GM12878 (cell line): ENCODE results near the gene TLE2. TPM values are rescaled to one million over a fixed set of nuclear protein-coding genes. Genes with fewer than 3 reads are reported as not detected.

Experiments
- CEBPZ ChIP-seq: fragments of 150-350 bp; IDR thresholded peaks from 2 replicates; pipeline ENCODE4 v1.6.1; 2016; ENCODE audit warnings: low read depth, low read length
- CHD4 ChIP-seq: fragments of 200-600 bp; sonication (generic); IDR thresholded peaks from 2 replicates; pipeline ENCODE4 v1.6.1; 2016; ENCODE audit warnings: mild to moderate bottlenecking
- CTCF ChIP-seq, 3 experiments: IDR thresholded peaks in 2 of 3; conservative IDR thresholded peaks in 1 of 3; 2 replicates each; pipeline ENCODE4 v1.5.1; 2011; ENCODE audit warnings: low read depth in 3 of 3, low read length in 3 of 3, mild to moderate bottlenecking in 3 of 3, control low read depth in 2 of 3, moderate library complexity in 2 of 3, inconsistent platforms in 1 of 3, mixed read lengths in 1 of 3; ENCODE audit not compliant: control insufficient read depth in 2 of 3, insufficient read depth in 1 of 3; ENCODE audit errors: extremely low read depth in 1 of 3
- MXI1 ChIP-seq: fragments of 150-350 bp; IDR thresholded peaks from 2 replicates; pipeline ENCODE4 v1.6.1; 2011; ENCODE audit warnings: low read depth, mild to moderate bottlenecking, inconsistent platforms, low read length, improper control_type of control experiment
- SREBF2 ChIP-seq: IDR thresholded peaks from 2 replicates; pipeline ENCODE4 v1.6.1; 2012; ENCODE audit warnings: mild to moderate bottlenecking, low read length
- TARDBP ChIP-seq: IDR thresholded peaks from 2 replicates; pipeline ENCODE4 v1.6.1; 2016; ENCODE audit warnings: borderline replicate concordance
- ZBTB4 ChIP-seq: fragments of 450-650 bp; formaldehyde crosslinking; IDR thresholded peaks from 2 replicates; pipeline ENCODE4 v1.4.0; 2022; ENCODE audit warnings: mild to moderate bottlenecking, moderate library complexity
- polyA plus RNA-seq, 11 experiments: library from polyadenylated mRNA; depleted of rRNA in 4 of 11; unstranded in 6 of 11; stranded (reverse) in 5 of 11; fragments of >200 nt; fragmentation: Nextera tagmentation in 4 of 11; fragmentation: Illumina TruSeq in 1 of 11; extraction: Ambion mirVana in 4 of 11; extraction: Trizol in 1 of 11; gene quantifications; 1 replicate in 1 of 11; 2 replicates in 10 of 11; pipeline versions ENCODE4 v1.2.1 to v1.2.3, GENCODE V29; 2011 to 2016; ENCODE audit warnings: inconsistent platforms in 2 of 11, missing spikeins in 2 of 11, low read depth in 1 of 11
- total RNA-seq, 4 experiments: library from RNA; depleted of rRNA in 3 of 4; stranded (reverse); fragments of >200 nt in 3 of 4; fragmentation: Illumina TruSeq in 1 of 4; extraction: Trizol in 1 of 4; gene quantifications; 2 replicates each; pipeline versions ENCODE4 v1.2.1 to v1.2.3, GENCODE V29; 2013 to 2021

The TLE2 gene
- total and polyA plus RNA-seq, 10 of the 15 experiments (the other 5 are each of a cell fraction or from before 2014, with no cell fraction given) = 0.05 to 0.21 (median 0.11) TPM; not detected in 5

- no peak for TF ChIP-seq CTCF (IDR thresholded peaks at IDR 0.05 in 2 of 3, conservative IDR thresholded peaks at IDR 0.05 in 1 of 3; ENCODE audit: control insufficient read depth in 2 of 3, extremely low read depth in 1 of 3, insufficient read depth in 1 of 3, low read depth in 3 of 3, low read length in 3 of 3)
- no peak for TF ChIP-seq TARDBP
- TF ChIP-seq MXI1 = no peak
- no peak for TF ChIP-seq CHD4
- TF ChIP-seq CEBPZ = no peak
- no peak for TF ChIP-seq ZBTB4
- no peak for TF ChIP-seq SREBF2
Observed at GRCh38 chr19:3059653-3060052, 30.6 kb upstream of the TLE2 start (continued).
